Renal cortex interstitium (tissue), 15 donors: Measurements from ENCODE around the gene PIRT. TPM values are rescaled to one million over a fixed set of nuclear protein-coding genes. Genes with fewer than 3 reads are reported as not detected.
A peak's percentile ranks its signal among the peaks of the same experiment; 100 is the strongest.
"Not testable (repeated sequence)": the region's sequence is repeated elsewhere in the genome, so short reads cannot be mapped to it uniquely, and the experiment has no call there.

Experiments used
- DNase-seq, 11 donors: peaks; one replicate each; pipeline ENCODE4 v3.0.0-alpha.2; 2013; ENCODE audit warnings: low read depth in 9 of 11, low spot score in 4 of 11; ENCODE audit errors: extremely low read depth in 1 of 11
- long read RNA-seq, 16 experiments: transcript quantifications; one replicate each; lab custom pipeline, GENCODE V29; 2026
- polyA plus RNA-seq, 3 donors: library from polyadenylated mRNA; unstranded; fragments of 120-200 nt; gene quantifications; one replicate each; pipeline ENCODE4 v1.2.1, GENCODE V29; 2013; ENCODE audit not compliant: insufficient read length in 3 of 3

The PIRT gene
- not detected for polyA plus RNA-seq
- long read RNA-seq, donor 1, result 0 reads
- long read RNA-seq, donor 2, result 0 reads
- long read RNA-seq, donor 3, result 0 reads
- long read RNA-seq, donor 4, result 0 reads
- long read RNA-seq, donor 5, result 0 reads
- long read RNA-seq, donor 6, result 0 reads
- long read RNA-seq, donor 7, result 0 reads
- long read RNA-seq, donor 8, result 0 reads
- long read RNA-seq, donor 9, result 0 reads
- long read RNA-seq, donor 10, result 0 reads
- long read RNA-seq, donor 11, result 0 reads
- long read RNA-seq, donor 12, result 0 reads
- long read RNA-seq, donor 13, result 0 reads
- long read RNA-seq, donor 14, result 0 reads
- long read RNA-seq, donor 15, result 0 reads
- long read RNA-seq, donor 16, result 0 reads

- DNase-seq, result no peak
These were observed at the start of gene PIRT for GRCh38 chr17:10837921-10838320. Gene PIRT (minus strand): TSS chr17:10838087. CDS start chr17:10825645, 12,442 bp downstream.

- DNase-seq, result no peak
These were observed 44.1 kb upstream of the PIRT start for GRCh38 chr17:10881959-10882358.

- DNase-seq, result peak in 4 of 11 donors; percentile 6 to 30 (median 27)
These were observed 41.4 kb upstream of the PIRT start for GRCh38 chr17:10879190-10879836.

- peak in 4 of 11 donors; percentile 6 to 24 (median 18) for DNase-seq
These were observed 38.2 kb upstream of the PIRT start for GRCh38 chr17:10875984-10876555.

GRCh38 chr17:10875430-10875851 is 37.6 kb upstream of the PIRT start:
- DNase-seq, result peak; percentile 37 to 71 (median 51)

GRCh38 chr17:10871914-10872313 is 34.0 kb upstream of the PIRT start:
- DNase-seq, result no peak

GRCh38 chr17:10870336-10871050 is 32.6 kb upstream of the PIRT start:
- DNase-seq, result no peak

GRCh38 chr17:10868744-10869143 is 30.9 kb upstream of the PIRT start:
- not testable (repeated sequence) for DNase-seq

GRCh38 chr17:10859051-10859450 is 21.2 kb upstream of the PIRT start:
- no peak for DNase-seq

- no peak for DNase-seq
These were observed 20.1 kb upstream of the PIRT start for GRCh38 chr17:10857976-10858375.

- not testable (repeated sequence) for DNase-seq
These were observed 8.7 kb upstream of the PIRT start for GRCh38 chr17:10846636-10847035.

GRCh38 chr17:10845388-10845751 is 7.5 kb upstream of the PIRT start:
- no peak for DNase-seq

- DNase-seq, result peak; percentile 24 to 67 (median 54)
These were observed 6.9 kb upstream of the PIRT start for GRCh38 chr17:10844621-10845387.

- no peak for DNase-seq
These were observed 5.9 kb upstream of the PIRT start for GRCh38 chr17:10843811-10844210.

GRCh38 chr17:10842658-10843057 is 4.8 kb upstream of the PIRT start:
- no peak for DNase-seq

- DNase-seq, result no peak
These were observed 795 bp upstream of the PIRT start for GRCh38 chr17:10838682-10839081.

- DNase-seq, result no peak
These were observed 809 bp downstream of the PIRT start for GRCh38 chr17:10836966-10837590.

GRCh38 chr17:10836145-10836544 is 1.7 kb downstream of the PIRT start:
- peak in 1 of 11 donors; percentile 8 for DNase-seq
